Germinal center (tissue), 1 donor: ENCODE results near the gene METTL16.

ENCODE experiments used
- DNase-seq: peaks from one replicate; pipeline ENCODE4 v3.0.0; 2012; ENCODE audit warnings: mixed read lengths, low spot score

The METTL16 gene

DNA sequence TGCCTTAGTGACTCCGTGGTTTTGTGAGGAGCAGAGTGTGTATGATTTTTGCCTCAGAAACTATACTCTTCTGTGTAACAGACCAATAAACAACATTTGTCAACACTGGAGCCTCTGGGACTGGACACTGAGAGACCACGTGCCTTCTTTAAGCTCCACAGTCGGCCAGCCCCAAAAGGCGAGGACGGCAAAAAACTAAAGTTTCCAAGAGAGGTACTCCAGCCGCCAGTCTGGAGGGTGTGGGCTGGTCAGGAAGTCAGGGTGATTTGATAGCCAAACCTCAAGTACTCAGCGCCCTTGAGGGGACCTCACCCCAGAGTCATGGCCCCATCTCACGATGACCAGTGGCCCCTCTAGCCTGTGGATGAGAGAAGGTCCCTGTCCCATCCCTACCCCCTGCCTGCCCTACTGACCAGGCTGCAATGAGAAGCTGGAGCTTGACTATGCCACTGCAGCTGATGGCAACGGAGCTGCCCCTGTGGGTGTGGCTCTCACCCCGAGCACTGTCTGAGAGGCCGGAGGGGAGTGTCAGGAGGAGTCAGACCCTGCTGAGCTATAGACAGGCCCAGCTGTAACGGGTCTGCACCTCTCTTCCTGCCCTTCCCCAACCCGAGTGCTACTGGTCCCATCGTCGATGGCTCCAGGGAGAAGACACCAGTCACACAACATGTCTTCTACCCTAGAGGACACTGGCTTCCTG is 130.6 kb downstream of the METTL16 start:
- DNase-seq, result no peak

DNA sequence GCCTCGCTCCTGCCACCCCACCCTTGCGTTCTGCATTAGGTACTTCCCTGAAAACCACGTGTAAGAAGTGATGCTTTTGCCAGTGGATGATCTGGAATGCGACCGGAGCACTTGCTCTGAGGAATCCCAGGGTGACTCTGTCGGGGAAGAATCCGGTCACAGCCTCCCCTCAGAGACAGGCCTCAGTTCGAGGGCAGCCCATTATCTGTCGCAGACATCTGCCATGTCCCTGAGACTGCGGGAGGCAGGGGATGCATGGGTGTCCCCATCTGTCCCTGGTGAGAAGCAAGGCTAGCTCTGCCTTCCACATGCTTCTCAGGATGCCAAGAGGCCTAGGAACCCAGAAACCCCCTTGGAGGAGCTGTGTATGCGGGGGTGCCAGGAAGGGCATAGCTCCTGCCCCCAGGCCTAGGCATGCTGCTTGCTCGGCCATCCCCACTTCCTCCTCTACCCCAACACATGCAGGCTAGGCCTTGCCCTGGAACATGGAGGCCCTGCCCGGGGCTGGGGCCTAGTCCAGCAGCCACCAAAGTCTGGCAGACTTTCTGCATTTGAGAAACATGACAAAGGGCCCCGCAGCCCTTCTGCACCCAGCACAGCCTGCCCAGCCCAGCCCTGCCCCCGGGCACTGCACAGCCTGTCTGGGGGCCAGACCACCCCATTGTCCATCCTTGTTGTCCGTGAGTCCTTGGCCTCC is 131.3 kb downstream of the METTL16 start:
- no peak for DNase-seq

DNA sequence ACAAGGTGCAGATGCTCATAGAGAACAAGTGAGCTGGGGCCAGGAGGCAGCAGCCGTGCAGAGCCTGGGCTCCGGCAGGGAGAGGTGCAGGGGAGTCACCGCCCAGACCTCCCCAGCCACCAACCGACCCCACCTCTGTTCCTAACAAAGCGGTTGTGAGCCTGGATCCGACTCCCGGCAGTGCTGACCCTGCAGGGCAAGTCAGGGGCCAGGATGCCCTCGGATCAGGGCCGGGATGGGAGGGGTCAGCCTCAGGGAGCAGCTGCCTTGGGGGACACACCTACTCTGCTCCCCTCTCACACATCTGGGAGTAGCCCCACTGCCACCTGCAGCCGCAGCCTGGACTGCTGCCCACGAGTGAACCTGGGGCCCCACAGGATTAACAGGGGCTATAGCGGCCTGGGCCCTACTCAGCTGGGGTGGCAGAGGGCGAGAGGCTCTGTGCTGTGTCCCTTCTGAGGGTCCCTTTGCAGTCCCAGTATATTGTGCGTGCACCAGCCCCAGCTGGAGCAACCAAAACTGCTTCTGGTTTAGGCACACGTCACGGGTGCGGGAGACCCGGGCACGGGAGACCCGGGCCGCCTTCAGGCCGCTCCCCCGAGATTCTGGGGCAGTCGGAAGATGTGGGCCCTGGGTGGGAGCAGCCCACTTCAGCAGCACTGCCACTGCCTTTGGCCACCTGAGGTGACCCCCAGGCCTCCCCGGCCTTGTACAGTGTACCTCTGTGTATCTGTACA is 132.0 kb downstream of the METTL16 start:
- DNase-seq, result no peak

DNA sequence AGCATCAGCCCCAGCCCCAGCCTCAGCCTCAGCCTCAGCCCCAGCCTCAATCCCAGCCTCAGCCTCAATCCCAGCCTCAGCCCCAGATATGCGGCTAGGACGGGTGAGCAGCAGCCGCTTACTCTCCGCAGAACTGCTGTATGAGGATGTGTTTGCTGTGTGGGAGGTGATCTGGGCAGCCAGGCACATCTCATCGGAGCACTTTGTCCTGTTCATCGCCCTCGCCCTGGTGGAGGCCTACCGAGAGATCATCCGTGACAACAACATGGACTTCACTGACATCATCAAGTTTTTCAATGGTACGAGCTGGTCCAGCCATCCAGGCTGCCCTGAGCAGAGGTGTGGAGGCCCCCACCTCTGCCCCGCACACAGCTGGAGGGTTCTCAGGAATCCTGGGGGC is 132.8 kb downstream of the METTL16 start:
- DNase-seq, result no peak

DNA sequence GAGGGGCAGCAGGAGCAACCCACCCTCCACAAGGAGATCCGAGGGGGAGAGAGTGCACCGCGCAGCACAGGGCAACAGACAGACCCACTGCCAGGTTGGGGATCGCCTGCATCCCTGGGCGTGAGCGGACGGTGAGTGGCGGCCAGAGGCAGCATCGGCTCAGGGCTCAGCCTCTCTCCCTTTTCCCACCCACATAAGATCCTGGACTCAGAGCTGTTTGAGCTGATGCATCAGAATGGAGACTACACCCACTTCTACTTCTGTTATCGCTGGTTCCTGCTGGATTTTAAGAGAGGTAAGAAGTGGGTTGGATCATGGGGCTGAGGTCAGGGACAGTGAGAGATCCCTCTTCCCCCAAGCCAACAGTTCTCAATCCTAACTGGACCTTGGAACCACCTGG is 134.0 kb downstream of the METTL16 start:
- DNase-seq, result no peak

DNA sequence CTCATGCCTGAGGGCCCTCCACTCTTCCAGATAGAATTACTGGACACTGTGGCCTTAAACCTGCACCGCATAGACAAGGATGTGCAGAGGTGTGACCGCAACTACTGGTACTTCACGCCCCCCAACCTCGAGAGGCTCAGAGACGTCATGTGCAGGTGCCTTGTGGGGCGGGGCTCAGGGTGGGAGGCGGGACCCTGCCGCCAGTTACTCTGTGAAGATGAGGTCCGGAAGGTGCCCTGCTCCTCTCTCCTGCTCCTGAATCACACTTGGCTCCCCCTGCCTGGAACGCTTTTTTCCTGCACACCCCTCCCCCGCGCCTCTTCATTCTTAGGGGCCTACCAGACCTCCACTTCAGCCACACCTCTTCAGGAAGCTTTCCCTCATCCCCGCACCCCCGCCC is 135.6 kb downstream of the METTL16 start:
- DNase-seq, result no peak

DNA sequence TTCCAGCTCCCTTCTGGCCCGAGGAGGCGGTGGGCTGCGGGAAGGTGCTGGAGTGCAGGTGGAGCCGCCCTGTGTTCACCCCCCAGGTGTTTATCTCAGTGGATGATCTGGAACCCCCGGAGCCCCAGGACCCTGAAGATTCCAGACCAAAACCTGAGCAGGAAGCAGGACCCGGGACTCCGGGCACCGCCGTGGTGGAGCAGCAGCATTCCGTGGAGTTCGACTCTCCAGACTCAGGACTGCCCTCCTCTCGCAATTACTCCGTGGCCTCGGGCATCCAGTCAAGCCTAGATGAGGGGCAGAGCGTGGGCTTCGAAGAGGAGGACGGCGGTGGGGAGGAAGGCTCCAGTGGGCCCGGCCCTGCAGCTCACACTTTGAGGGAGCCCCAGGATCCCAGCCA is 136.3 kb downstream of the METTL16 start:
- no peak for DNase-seq

DNA sequence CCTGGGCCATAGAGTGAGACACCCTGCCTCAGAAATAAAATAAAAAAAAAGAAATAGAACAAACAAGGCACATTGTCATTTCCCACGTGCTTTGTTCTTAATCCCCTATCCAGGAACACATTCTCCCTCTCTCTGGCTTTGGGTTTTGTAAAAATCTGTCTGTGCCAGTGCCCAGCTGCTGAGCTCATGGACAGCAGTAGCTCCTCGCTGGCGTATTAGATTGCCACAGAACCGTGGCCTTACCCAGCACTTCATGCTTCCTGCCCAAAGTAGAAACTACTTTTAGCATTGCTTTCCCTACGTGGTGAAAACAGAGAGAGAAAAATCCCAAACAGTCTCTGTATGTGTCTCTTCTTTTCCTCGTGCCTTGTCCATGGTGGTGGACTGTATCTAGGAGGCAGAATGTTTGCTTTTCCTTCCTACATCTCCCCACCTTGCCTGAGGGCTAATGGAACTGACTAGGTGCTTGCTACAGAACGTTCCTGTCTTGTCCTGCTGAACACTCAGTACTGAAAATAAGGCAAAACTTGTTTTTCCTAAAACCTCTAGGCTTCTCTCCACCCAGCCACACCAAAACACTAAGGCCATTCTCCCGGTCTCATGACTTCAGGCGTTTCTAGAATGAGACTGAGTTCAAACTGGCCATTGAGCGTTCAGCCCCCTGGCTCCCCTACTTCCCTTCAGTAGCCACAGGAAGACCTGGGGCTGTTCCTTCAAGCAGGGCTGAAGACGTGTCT is 137.0 kb downstream of the METTL16 start:
- no peak for DNase-seq

DNA sequence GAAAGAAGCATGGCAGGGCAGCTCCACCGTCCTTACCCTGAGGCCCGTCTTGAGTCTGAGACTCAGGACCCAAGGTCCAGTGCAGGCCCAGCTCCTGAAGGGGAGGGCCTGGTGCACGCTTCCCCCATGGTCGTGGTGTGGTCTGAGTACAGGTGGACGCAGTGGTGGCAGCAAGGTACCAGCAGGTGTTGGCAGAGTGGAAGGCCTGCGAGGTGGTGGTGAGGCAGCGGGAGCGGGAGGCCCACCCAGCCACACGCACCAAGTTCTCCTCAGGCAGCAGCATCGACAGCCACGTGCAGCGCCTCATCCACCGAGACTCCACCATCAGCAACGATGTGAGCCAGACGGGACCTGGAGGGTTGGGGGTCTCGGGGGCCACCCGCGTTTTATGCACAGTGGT is 138.5 kb downstream of the METTL16 start:
- no peak for DNase-seq

DNA sequence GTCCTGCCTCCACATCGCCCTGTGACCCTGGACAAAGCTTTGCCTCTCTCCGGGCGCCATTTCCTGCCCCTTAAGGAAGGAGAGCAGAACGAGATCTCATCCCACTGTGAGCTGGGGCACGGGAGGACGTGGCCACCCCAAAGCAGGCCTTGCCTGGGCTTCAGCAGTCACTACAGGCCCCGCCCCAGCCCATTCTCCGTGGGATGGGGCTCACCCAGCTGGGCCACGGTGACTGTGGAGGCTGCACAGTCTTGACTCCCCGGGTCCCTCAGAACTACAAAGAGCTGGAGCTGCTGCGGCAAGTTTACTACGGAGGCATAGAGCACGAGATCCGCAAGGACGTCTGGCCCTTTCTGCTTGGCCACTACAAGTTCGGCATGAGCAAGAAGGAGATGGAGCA is 139.0 kb downstream of the METTL16 start:
- no peak for DNase-seq

DNA sequence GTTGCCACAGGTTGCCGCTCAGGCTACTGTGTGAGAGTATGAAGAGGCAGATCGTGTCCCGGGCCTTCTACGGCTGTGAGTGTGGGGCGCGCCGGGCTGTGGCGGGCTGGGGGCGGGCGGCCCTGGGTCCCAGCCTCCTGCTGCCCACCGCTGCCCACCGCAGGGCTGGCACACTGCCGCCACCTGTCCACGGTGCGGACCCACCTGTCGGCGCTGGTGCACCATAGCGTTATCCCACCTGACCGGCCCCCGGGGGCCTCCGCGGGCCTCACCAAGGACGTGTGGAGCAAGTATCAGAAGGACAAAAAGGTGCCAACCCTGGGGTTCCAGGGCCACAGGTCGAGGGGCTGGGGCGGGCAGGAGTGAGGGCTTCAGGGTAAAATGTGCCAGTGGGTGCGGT is 139.5 kb downstream of the METTL16 start:
- no peak for DNase-seq

DNA sequence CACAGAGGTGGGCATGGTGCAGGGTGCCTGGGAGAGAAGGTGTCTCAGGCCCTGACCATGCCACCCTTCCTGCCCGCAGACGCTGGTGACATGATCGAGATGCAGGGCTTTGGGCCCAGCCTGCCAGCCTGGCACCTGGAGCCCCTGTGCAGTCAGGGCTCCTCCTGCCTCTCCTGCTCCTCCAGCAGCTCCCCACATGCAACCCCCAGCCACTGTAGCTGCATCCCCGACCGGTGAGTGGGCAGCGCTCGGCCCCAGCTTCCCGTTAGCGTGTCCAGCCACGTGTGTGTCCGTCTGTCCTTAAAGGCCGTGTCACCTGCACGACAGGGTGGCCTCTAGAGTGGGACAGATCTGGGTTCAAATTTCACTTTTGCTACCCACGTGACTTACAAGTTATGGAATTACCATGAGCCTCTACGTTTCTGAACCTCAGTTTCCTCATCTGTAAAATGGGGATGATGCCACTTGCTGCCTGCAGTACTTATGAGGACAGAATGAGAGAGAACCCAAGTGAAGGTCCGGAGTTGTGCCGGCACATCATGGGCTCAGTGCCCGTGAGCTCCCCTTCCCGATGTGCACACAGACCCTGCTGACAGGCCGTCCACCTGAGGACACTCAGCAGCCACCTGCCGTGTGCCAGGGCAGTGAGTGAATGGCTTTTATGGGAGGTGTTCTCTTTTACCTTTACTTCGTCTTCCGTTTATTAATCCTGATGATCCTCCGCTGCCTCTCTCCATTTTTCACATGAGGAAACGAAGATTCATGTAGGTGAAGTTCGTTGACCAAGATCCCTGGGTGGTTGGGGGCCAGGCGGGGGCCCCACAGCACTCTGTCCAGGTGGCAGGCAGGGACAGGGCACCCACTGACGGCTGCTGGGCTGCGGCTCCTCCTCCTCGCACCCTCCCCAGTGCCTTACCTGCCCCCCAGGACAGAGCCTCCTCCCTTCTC is 140.2 kb downstream of the METTL16 start:
- no peak for DNase-seq

DNA sequence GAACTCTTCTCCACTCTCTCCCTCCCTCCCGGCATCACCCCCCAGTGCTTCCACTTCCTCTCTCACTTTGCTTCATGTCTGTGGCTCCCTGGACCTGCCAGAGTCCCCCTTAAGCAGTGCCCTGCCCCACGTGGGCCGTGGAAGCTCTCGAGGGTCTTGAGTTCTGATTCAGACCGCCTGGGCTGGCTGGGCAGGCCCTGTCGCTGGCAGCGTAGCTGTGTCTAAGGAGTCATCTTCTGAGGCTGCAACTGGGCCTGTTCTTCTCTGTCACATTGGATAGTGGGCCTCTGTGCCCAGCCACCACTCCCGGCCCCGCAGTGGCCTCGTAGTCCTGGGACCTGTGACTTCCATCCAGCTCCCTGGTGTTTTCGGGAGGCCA is 141.5 kb downstream of the METTL16 start:
- DNase-seq, result no peak

DNA sequence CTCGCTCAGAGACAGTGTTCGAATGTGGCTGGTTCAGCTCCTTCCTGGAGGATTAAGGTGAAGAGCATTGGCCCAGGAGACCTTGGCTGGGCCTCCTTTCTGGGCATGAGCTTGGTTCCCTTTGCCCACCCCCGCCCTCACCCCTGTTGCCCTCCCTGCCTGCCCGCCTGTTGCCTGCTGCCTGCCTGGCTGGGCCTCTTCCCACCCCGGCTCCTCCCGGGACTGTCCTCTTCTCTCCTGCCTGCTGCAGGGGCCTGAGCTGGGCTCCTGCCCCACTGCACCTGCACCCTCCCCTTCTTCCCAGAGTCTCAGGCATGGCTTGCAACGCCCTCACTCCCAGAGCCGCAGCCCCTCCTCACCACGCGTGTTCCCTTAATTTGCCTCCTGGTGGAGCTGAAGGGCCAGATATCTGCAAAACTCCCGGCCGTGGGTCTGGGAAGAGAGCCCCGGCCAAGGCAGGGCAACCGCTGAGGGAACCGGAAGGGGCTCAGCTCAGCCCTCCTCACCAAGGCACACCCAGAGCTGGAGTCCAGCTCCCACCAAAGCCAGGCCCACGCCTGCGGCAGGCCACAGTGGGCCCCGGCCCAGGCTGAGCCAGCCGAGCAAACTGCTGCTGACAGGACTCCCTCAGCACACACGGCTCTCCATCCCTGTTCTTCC is 142.0 kb downstream of the METTL16 start:
- no peak for DNase-seq

DNA sequence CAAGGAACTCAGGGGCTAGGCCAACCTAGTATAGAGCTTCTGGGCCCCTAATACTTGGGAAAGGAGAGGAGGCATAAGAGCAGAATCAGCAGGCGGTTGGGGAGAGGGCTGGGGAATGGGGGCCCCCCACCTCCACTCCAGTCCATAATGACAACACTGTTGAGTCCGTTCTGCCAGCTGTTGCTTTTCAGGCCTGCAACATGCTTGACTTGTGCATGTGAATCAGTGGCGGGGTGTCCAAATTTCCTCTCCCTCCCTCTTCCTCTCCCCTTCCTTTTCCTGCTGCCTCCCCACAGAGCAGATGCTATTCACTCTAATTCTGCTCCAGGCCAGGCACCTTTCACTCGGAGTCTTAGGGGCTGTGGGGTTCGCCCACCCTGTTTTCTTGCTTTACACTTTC is 142.6 kb downstream of the METTL16 start:
- DNase-seq, result no peak

DNA sequence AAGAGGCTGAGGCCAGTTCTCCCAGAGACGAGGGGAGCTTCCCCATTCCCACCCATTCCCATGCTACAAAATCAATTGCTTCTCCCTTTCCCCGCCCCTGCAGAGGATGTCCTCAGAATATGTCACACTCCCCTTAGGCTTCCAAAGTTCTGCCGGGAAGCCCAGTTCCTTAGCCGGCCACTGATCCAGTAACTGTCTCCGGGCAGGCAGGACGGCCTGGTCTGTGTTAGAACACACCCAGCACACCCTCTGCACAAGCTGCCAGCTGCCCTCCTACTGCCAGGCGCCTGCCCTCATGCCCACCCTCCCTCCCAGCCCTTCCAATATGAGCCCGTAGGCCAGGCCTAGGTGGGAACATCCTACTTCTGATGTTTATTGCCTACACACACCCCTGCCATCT is 143.3 kb downstream of the METTL16 start:
- no peak for DNase-seq

DNA sequence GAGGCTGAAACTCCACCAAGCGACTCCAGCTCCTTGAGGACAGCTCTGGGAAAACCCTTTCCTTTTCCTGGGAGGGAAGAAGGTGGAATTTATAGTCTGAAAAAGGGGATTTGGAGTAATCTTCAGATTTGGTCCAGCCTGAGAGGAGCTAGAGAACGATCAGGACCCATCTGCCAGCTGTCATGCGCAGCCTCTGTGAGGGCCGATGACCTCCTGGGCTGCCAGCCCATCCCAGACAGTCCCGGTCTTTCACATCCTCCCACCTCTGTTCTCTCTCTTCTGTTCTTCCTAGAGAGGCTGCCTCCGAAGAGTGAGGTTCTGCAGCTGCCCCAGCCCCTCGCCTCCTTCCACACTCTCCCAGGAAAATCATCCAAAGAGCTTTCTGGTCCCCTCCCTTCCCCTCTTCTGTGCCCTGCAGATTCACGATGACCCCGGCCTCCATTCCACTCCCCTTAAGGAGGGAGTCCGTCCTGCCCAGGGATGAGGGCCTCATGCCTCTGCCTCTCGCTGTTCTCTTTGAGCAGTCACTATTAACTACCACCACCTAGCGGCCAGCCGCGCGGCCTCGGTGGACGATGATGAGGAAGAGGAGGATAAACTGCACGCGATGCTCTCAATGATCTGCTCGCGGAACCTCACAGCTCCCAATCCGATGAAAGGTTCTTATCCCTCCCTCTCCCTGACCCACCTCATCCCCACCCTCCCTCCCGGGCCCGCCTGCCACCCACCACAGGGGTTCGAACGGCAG is 144.8 kb downstream of the METTL16 start:
- no peak for DNase-seq
